Mammary epithelial cell (primary cell): Measurements from ENCODE around the gene TAOK1.

Experiments
- CTCF ChIP-seq, 2 donors: IDR thresholded peaks in 1 of 2; conservative IDR thresholded peaks in 1 of 2; 2 replicates each; pipeline ENCODE4 v1.5.1; 2011 to 2012; ENCODE audit warnings: inconsistent platforms in 2 of 2, low read length in 2 of 2, mild to moderate bottlenecking in 2 of 2, control low read depth in 1 of 2, low read depth in 1 of 2; ENCODE audit not compliant: insufficient read depth in 1 of 2; ENCODE audit errors: extremely low read depth in 1 of 2
- EZH2 ChIP-seq: IDR thresholded peaks from 2 replicates; pipeline ENCODE4 v1.6.1; 2012; ENCODE audit warnings: low read length, inconsistent platforms, borderline replicate concordance

- TF ChIP-seq CTCF (conservative IDR thresholded peaks at IDR 0.05 in 1 of 2, IDR thresholded peaks at IDR 0.05 in 1 of 2; ENCODE audit: extremely low read depth in 1 of 2, insufficient read depth in 1 of 2, low read depth in 1 of 2, low read length in 2 of 2) (no peak), EZH2 (no peak)
Measured at GRCh38 chr17:29475891-29476290, 85.7 kb downstream of the TAOK1 start.
